ENCODE results near the gene FAM216A.
"Not testable (repeated sequence)": the region's sequence is repeated elsewhere in the genome, so short reads cannot be mapped to it uniquely, and the experiment has no call there.

Gene FAM216A

GRCh38 chr12:110501752-110502738 lies 33.4 kb downstream of the FAM216A start, which contains the start of the genes RAD9B and VPS29:
Gene RAD9B (plus strand): TSS chr12:110502331. CDS start chr12:110502338, 7 bp downstream.
Gene VPS29 (minus strand): TSS chr12:110502111. CDS start chr12:110502051, 60 bp downstream.
- peak; percentile 98 for DNase-seq

GRCh38 chr12:110503432-110503831 lies 34.8 kb downstream of the FAM216A start:
- no peak for DNase-seq

GRCh38 chr12:110505332-110505731 lies 36.7 kb downstream of the FAM216A start:
- DNase-seq, result no peak

GRCh38 chr12:110508071-110508586 lies 39.5 kb downstream of the FAM216A start:
- DNase-seq, result no peak

GRCh38 chr12:110513842-110514241 lies 45.2 kb downstream of the FAM216A start:
- DNase-seq, result no peak

GRCh38 chr12:110514363-110514762 lies 45.7 kb downstream of the FAM216A start:
- DNase-seq, result no peak

- no peak for DNase-seq
Observed at GRCh38 chr12:110516995-110517394, 48.4 kb downstream of the FAM216A start.

- DNase-seq, result not testable (repeated sequence)
Observed at GRCh38 chr12:110518014-110518413, 49.4 kb downstream of the FAM216A start.

- DNase-seq, result not testable (repeated sequence)
Observed at GRCh38 chr12:110520876-110521712, 52.4 kb downstream of the FAM216A start.

- DNase-seq, result no peak
Observed at GRCh38 chr12:110528277-110528839, 59.7 kb downstream of the FAM216A start.

GRCh38 chr12:110530511-110530910 lies 61.9 kb downstream of the FAM216A start:
- DNase-seq, result no peak

- no peak for DNase-seq
Observed at GRCh38 chr12:110531741-110532333, 63.2 kb downstream of the FAM216A start.

- no peak for DNase-seq
Observed at GRCh38 chr12:110532644-110533043, 64.0 kb downstream of the FAM216A start.

GRCh38 chr12:110533607-110534006 lies 65.0 kb downstream of the FAM216A start:
- no peak for DNase-seq

GRCh38 chr12:110534811-110535210 lies 66.2 kb downstream of the FAM216A start:
- no peak for DNase-seq

- no peak for DNase-seq
Observed at GRCh38 chr12:110536834-110537604, 68.4 kb downstream of the FAM216A start.

- no peak for DNase-seq
Observed at GRCh38 chr12:110537605-110538409, 69.2 kb downstream of the FAM216A start.

- no peak for DNase-seq
Observed at GRCh38 chr12:110538869-110539622, 70.4 kb downstream of the FAM216A start.
